LNCaP clone FGC (cell line): ENCODE measurements around the gene NAA35.

ENCODE experiments used
- DNase-seq: peaks from one replicate; pipeline ENCODE4 v3.0.0-alpha.2; 2011; ENCODE audit warnings: low read depth
- H3K4me3 ChIP-seq: 2 replicates; pipeline ENCODE4 v1.5.1; 2011; ENCODE audit warnings: mild to moderate bottlenecking, low read depth, low read length, control low read depth
- CTCF ChIP-seq: IDR thresholded peaks from 2 replicates; pipeline ENCODE4 v1.5.1; 2012; ENCODE audit warnings: mild to moderate bottlenecking; ENCODE audit not compliant: control insufficient read depth, insufficient read depth; ENCODE audit errors: extremely low read depth

NAA35 gene

GRCh38 chr9:86057491-86057890 is 116.5 kb downstream of the NAA35 start:
- no peak overlapping the region for H3K4me3 ChIP-seq
- no peak for DNase-seq
- TF ChIP-seq CTCF: no peak

- no peak for DNase-seq
- H3K4me3 ChIP-seq: no peak overlapping the region
- no peak for TF ChIP-seq CTCF
Observed at GRCh38 chr9:86061972-86062739, 121.2 kb downstream of the NAA35 start.

GRCh38 chr9:86062845-86063693 is 122.1 kb downstream of the NAA35 start:
- no peak overlapping the region for H3K4me3 ChIP-seq
- DNase-seq: no peak
- TF ChIP-seq CTCF: no peak

GRCh38 chr9:86064220-86064619 is 123.3 kb downstream of the NAA35 start:
- no peak for TF ChIP-seq CTCF
- DNase-seq: no peak
- no peak overlapping the region for H3K4me3 ChIP-seq

GRCh38 chr9:86069206-86069869 is 128.4 kb downstream of the NAA35 start:
- no peak for DNase-seq
- no peak overlapping the region for H3K4me3 ChIP-seq
- no peak for TF ChIP-seq CTCF
